ENCODE measurements around the gene WDR27. TPM values are rescaled to one million over a fixed set of nuclear protein-coding genes. Genes with fewer than 3 reads are reported as not detected.

WDR27 gene
- total RNA-seq, 4 donors from 2014 or later = 12.4 to 38.7 (median 27.6) TPM

DNA sequence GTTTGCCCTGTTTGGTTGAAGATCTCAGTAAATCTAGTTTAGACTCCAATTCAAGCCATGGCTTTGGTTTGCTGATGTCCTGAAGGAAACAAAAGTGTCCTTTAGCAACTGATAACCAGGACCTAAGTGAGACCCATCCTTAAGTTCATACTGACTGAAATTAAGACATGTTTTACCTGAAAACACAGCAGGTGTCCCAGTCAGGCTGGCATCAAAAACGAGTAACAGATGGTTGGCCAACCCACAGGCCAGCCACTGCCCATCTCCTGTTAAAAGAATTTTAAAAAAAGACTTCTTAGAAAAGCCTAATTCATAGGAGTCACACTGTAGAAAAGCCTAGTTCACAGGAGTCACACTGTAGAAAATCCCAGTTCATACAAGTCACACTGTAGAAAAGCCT lies 58.3 kb downstream of the WDR27 start:
- intact Hi-C loops (cut with DNase I) = no loop called here

DNA sequence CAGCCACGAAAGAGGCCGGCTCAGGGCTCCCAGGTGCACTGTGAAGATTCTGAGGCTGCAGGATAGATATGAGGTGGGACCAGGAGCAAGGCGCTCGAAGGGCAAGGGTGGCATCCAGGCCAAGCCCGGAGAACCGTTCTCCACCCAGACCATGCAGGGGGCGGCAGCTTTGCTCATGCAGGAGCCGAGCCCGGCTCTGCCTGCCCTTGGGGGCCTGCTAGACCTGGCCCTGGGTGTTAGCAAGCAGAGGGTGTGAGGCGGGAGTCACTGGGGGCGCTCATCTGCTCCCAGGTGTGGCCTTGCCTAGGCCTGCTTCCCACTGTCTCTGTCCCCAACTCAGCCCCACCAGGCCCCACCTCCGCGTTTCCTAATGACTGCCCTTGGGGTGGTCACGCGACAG lies 59.4 kb downstream of the WDR27 start:
- Histone ChIP-seq H3K27me3 (no peaks in the 10 kb centered on the region), H3K4me1 (peaks cover 0 to 5% (median 0%) of the 10 kb centered on the region in 3 donors), H3K4me3 (no peak overlapping the region), H3K9me3 (no peaks in the 10 kb centered on the region), H3K27ac (no peak overlapping the region), H3K36me3 (peaks cover 0 to 32% (median 0%) of the 10 kb centered on the region in 3 donors)
- 88 to 100% methylated on average over 2 to 7 of the region's 15 CpGs for WGBS, 2 donors
- no peak for DNase-seq
- TF ChIP-seq POLR2A (IDR thresholded peaks at IDR 0.05) = no peak
- TF ChIP-seq, protein P1, sequence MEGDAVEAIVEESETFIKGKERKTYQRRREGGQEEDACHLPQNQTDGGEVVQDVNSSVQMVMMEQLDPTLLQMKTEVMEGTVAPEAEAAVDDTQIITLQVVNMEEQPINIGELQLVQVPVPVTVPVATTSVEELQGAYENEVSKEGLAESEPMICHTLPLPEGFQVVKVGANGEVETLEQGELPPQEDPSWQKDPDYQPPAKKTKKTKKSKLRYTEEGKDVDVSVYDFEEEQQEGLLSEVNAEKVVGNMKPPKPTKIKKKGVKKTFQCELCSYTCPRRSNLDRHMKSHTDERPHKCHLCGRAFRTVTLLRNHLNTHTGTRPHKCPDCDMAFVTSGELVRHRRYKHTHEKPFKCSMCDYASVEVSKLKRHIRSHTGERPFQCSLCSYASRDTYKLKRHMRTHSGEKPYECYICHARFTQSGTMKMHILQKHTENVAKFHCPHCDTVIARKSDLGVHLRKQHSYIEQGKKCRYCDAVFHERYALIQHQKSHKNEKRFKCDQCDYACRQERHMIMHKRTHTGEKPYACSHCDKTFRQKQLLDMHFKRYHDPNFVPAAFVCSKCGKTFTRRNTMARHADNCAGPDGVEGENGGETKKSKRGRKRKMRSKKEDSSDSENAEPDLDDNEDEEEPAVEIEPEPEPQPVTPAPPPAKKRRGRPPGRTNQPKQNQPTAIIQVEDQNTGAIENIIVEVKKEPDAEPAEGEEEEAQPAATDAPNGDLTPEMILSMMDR (IDR thresholded peaks at IDR 0.05) = no peak
- intact Hi-C loops (cut with DNase I) = no loop called here

More for the DNA sequence above, 58.3 kb downstream of the WDR27 start:
- TF ChIP-seq, protein P1 (IDR thresholded peaks at IDR 0.05) = no peak
- TF ChIP-seq POLR2A (IDR thresholded peaks at IDR 0.05) = no peak
- DNase-seq = no peak
- WGBS, 2 donors = 58 to 91% methylated on average over 1 of the region's 1 CpG
- H3K36me3 ChIP-seq = peaks cover 0 to 36% (median 0%) of the 10 kb centered on the region in 3 donors
- peaks cover 0 to 5% (median 0%) of the 10 kb centered on the region in 3 donors for H3K4me1 ChIP-seq
- H3K4me3 ChIP-seq = no peak overlapping the region
- H3K27ac ChIP-seq = no peak overlapping the region
- no peaks in the 10 kb centered on the region for H3K27me3 ChIP-seq
- H3K9me3 ChIP-seq = no peaks in the 10 kb centered on the region

DNA sequence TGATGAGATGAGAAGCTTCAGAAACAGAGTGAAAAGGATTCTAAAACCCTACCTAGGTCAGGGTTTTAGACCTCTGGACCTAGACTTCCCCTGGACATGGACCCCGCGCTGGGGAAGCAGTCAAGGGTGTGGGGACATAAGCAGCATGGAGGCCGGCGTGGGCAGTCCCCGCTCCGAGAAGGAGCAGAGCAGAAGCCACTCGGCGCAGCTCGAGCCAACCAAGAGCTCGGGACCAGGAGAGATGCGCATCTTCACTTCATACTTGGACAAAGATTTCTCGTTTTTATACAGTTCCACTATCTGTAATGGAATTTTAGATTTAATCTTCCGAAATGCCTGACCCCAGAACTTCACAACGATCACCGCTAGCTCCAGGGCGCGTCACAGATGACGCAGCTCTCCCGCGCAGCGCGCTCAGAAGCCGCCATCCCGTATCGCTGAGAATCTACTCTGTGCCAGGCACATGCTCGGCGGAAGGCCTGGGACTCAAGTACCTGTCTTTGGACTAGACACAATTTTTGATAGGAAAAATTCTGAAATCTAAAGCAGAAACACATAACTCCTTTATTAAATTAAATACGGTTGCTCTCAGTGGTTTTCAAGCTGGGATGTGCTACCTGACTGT lies 60.3 kb downstream of the WDR27 start:
- intact Hi-C loops (cut with DNase I) = no loop called here
- Histone ChIP-seq H3K4me1 (peaks cover 0 to 5% (median 0%) of the 10 kb centered on the region in 3 donors), H3K27me3 (no peaks in the 10 kb centered on the region), H3K36me3 (peaks cover 0 to 34% (median 0%) of the 10 kb centered on the region in 3 donors), H3K4me3 (no peak overlapping the region), H3K27ac (no peak overlapping the region), H3K9me3 (no peaks in the 10 kb centered on the region)
- WGBS, 2 donors = 95 to 98% methylated on average over 26 to 27 of the region's 28 CpGs
- DNase-seq = no peak
- no peak for TF ChIP-seq POLR2A (IDR thresholded peaks at IDR 0.05)
- TF ChIP-seq, protein P1 (IDR thresholded peaks at IDR 0.05) = no peak

- no peak overlapping the region for H3K4me3 ChIP-seq
- 80 to 90% methylated on average over 4 to 14 of the region's 18 CpGs for WGBS, 2 donors
- H3K27me3 ChIP-seq = no peaks in the 10 kb centered on the region
- H3K36me3 ChIP-seq = peaks cover 0 to 37% (median 0%) of the 10 kb centered on the region in 3 donors
- no peak for DNase-seq
- H3K27ac ChIP-seq = no peak overlapping the region
- TF ChIP-seq, protein P1 (IDR thresholded peaks at IDR 0.05) = no peak
- TF ChIP-seq POLR2A (IDR thresholded peaks at IDR 0.05) = no peak
- intact Hi-C loops (cut with DNase I) = no loop called here
- H3K4me1 ChIP-seq = peaks cover 0 to 2% (median 0%) of the 10 kb centered on the region in 3 donors
- H3K9me3 ChIP-seq = no peaks in the 10 kb centered on the region
Observed at GRCh38 chr6:169640983-169641382, 60.8 kb downstream of the WDR27 start.

GRCh38 chr6:169640351-169640852 lies 61.4 kb downstream of the WDR27 start:
- no peak for TF ChIP-seq POLR2A (IDR thresholded peaks at IDR 0.05)
- TF ChIP-seq, protein P1 (IDR thresholded peaks at IDR 0.05) = no peak
- Histone ChIP-seq H3K27me3 (no peaks in the 10 kb centered on the region), H3K4me1 (no peaks in the 10 kb centered on the region), H3K36me3 (peaks cover 0 to 39% (median 0%) of the 10 kb centered on the region in 3 donors), H3K27ac (no peak overlapping the region), H3K4me3 (no peak overlapping the region), H3K9me3 (no peaks in the 10 kb centered on the region)
- 85 to 88% methylated on average over 6 to 16 of the region's 18 CpGs for WGBS, 2 donors
- no peak for DNase-seq
- intact Hi-C loops (cut with DNase I) = no loop called here

Measured in esophagus squamous epithelium (tissue), 5 donors.